T-helper 17 cell (primary cell): ENCODE measurements around the gene RAB11FIP4. TPM values are rescaled to one million over a fixed set of nuclear protein-coding genes. Genes with fewer than 3 reads are reported as not detected.

Experiments
- ATAC-seq: fragments of 150-1000 bp; cut with Tn5 transposase; 2 replicates; pipeline ENCODE4 v1.10.0; 2021; ENCODE audit warnings: mild to moderate bottlenecking, moderate library complexity
- DNase-seq, 3 donors: peaks; one replicate each; pipeline versions ENCODE4 v3.0.0 to v3.0.0-alpha.2; 2020 to 2021
- H3K9me3 ChIP-seq: one replicate; pipeline ENCODE4 v1.7.0; 2013; ENCODE audit warnings: low read length, mild to moderate bottlenecking; ENCODE audit not compliant: control insufficient read depth, poor library complexity, severe bottlenecking
- H3K27ac Mint-ChIP-seq: one replicate; pipeline ENCODE4 v1.8.0; 2022; ENCODE audit warnings: mild to moderate bottlenecking, moderate library complexity, mixed read lengths
- H3K27me3 Mint-ChIP-seq: one replicate; pipeline ENCODE4 v1.8.0; 2022; ENCODE audit warnings: mixed read lengths
- H3K36me3 Mint-ChIP-seq: one replicate; pipeline ENCODE4 v1.8.0; 2022; ENCODE audit warnings: low read depth, mixed read lengths
- H3K4me1 Mint-ChIP-seq: one replicate; pipeline ENCODE4 v1.8.0; 2022; ENCODE audit warnings: mild to moderate bottlenecking, mixed read lengths
- H3K4me3 Mint-ChIP-seq: one replicate; pipeline ENCODE4 v1.8.0; 2022; ENCODE audit warnings: mild to moderate bottlenecking, moderate library complexity, mixed read lengths
- total RNA-seq, 4 donors: library from RNA in 2 of 4; stranded (reverse) in 2 of 4; gene quantifications; one replicate each; pipeline ENCODE4 v1.2.3 and lab custom pipeline; 2022 to 2026

RAB11FIP4 gene
- total RNA-seq, 2 donors from 2014 or later = 47.4 to 61.9 TPM

DNA sequence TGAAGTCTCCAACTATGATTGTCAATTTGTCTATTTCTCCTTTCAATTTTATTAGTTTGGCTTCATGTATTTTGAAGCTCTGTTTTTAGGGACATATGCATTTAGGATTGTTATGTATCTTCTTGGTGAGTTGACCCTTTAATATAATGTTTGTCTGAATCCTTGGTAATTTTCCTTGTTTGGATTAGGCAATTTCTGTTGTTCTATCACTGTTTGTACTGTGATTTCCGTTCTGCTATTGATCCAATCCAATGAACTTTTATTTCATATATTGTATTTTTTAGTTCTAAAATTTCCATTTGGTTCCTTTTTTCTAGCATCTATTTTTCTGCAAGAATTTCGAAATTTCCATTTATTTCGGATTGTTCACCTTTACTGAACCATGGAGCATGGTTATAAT, 31.0 kb downstream of the RAB11FIP4 start:
- Mint-ChIP-seq H3K27me3 (peaks cover 10% of the 10 kb centered on the region), H3K4me1 (no peaks in the 10 kb centered on the region), H3K4me3 (no peak overlapping the region), H3K27ac (no peak overlapping the region), H3K36me3 (peaks cover 4% of the 10 kb centered on the region)
- no peaks in the 10 kb centered on the region for H3K9me3 ChIP-seq
- no peak for DNase-seq
- ATAC-seq = no peak

DNA sequence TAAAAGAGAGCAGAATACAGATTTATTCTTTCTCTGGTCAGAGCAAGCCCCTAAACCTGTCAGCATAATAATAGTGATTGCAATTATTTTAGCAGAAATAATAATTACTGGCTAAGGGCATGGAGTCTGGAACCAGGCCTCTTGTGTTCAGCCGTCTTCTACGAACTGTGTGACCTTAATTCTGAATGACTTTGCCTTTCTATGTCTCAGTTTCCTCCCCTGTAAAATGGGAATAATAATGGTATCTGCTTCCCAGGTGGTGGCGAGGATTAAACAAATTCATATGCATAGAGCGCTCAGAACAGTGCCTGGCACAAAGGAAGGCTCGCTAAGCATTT, 33.4 kb downstream of the RAB11FIP4 start:
- DNase-seq (no peak), ATAC-seq (no peak)
- Mint-ChIP-seq H3K4me3 (no peak overlapping the region), H3K36me3 (peaks cover 4% of the 10 kb centered on the region), H3K27ac (no peak overlapping the region), H3K4me1 (no peaks in the 10 kb centered on the region), H3K27me3 (peaks cover 20% of the 10 kb centered on the region)
- no peaks in the 10 kb centered on the region for H3K9me3 ChIP-seq

DNA sequence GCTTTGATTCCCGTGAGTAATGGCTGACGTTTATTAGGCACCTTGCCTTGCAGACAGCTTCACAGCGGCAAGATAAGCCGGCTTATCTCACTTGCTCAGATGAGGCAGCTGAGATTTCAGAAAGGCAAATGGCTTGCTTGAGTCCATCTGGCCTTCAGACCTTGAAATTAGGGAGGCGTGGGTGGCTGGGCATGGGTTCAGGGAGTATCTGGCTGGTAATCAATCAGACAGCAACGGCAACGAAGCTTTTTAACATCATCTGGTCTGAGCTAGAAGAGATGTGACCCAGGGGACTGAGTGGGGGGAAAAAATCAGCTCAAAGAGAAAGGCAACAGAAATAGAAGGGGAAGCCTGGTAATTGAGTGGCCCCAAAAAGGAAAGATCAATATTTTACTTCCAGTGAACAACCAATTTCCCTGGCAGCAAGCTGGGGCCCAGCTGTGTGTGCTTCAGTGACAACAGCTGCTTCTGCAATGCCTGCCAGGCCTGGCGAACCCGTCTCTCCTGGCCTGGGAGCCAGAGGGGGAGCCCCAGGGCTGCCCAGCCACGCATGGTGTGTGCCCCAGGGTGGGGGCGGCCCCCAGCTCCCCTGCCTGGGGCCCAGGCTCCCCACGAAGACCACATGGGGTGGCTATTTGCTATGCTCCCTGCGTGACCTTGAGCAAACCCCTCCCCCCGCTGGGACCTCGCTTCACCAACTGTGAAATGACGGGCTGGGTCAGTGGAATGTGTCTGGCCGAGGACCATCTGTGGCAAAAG, 34.0 kb downstream of the RAB11FIP4 start:
- DNase-seq (no peak), ATAC-seq (no peak)
- H3K4me1 Mint-ChIP-seq = no peaks in the 10 kb centered on the region
- no peak overlapping the region for H3K4me3 Mint-ChIP-seq
- no peak overlapping the region for H3K27ac Mint-ChIP-seq
- H3K27me3 Mint-ChIP-seq = peaks cover 22% of the 10 kb centered on the region
- H3K9me3 ChIP-seq = no peaks in the 10 kb centered on the region
- peaks cover 5% of the 10 kb centered on the region for H3K36me3 Mint-ChIP-seq

DNA sequence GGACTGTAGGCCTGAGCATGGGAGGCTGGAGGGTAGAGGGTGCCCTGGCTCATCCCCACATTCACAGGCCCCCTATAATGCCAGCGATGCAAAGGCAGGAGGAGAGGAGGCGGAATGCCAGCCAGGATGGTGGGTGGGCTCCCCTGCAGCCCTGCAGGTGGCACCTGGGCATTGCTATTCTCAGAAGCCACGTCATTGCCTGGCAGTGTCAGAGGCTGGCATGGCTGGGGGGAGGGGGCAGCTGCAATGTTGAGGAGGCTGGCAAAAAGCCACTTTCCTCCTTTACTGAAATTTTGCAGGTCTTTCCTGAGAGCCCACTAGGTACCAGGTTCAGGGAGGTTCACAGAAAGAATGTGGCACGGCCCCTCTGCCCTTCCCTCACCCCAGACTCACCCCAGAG, 36.2 kb downstream of the RAB11FIP4 start:
- no peak overlapping the region for H3K4me3 Mint-ChIP-seq
- no peak for ATAC-seq
- peaks cover 33% of the 10 kb centered on the region for H3K27me3 Mint-ChIP-seq
- H3K27ac Mint-ChIP-seq = no peak overlapping the region
- H3K36me3 Mint-ChIP-seq = peaks cover 8% of the 10 kb centered on the region
- H3K4me1 Mint-ChIP-seq = peaks cover 7% of the 10 kb centered on the region
- DNase-seq = no peak
- H3K9me3 ChIP-seq = no peaks in the 10 kb centered on the region

DNA sequence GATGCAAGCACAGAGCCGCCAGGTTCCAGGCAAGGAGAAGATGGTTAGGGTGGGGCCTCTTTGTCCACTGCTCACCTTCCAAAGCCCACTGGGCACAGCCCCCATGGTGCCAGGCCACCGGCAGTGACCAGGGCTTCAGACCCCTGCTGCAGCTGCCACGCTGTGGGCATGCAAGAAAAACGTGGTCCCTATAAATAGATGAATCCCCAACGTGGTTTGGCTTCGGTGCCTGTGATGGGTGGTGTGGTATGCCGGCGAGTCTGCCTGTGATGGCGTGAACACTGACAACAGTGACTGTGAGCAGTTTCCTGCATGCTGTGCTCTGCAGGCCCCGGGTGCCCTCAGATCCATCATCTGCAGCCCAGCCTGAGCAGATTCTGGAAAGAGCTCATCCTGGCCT, 36.6 kb downstream of the RAB11FIP4 start:
- Mint-ChIP-seq H3K36me3 (peaks cover 8% of the 10 kb centered on the region), H3K4me1 (peaks cover 8% of the 10 kb centered on the region), H3K4me3 (no peak overlapping the region), H3K27me3 (peaks cover 33% of the 10 kb centered on the region), H3K27ac (no peak overlapping the region)
- H3K9me3 ChIP-seq = no peaks in the 10 kb centered on the region
- DNase-seq = no peak
- no peak for ATAC-seq

DNA sequence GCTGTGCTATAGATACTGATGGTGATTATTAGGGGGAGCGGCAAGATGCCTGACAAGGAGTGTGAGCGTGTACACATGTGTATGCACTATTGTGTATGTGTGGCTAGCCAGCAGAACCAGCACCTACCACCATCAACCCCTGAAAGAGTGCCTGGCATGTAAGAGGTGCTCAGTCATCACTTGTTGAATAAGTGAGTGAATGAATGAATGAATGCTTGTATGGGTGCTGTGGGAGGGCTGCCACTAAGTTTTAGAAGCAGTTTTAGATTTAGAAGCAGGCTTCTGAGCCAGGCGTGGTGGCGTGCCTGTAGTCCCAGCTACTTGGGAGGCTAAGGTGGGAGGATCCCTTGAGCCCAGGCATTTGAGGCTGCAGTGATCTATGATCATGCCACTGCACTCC, 37.0 kb downstream of the RAB11FIP4 start:
- no peak overlapping the region for H3K27ac Mint-ChIP-seq
- no peak for DNase-seq
- H3K4me3 Mint-ChIP-seq = no peak overlapping the region
- ATAC-seq = no peak
- peaks cover 10% of the 10 kb centered on the region for H3K4me1 Mint-ChIP-seq
- H3K27me3 Mint-ChIP-seq = peaks cover 33% of the 10 kb centered on the region
- H3K36me3 Mint-ChIP-seq = peaks cover 8% of the 10 kb centered on the region
- no peaks in the 10 kb centered on the region for H3K9me3 ChIP-seq

DNA sequence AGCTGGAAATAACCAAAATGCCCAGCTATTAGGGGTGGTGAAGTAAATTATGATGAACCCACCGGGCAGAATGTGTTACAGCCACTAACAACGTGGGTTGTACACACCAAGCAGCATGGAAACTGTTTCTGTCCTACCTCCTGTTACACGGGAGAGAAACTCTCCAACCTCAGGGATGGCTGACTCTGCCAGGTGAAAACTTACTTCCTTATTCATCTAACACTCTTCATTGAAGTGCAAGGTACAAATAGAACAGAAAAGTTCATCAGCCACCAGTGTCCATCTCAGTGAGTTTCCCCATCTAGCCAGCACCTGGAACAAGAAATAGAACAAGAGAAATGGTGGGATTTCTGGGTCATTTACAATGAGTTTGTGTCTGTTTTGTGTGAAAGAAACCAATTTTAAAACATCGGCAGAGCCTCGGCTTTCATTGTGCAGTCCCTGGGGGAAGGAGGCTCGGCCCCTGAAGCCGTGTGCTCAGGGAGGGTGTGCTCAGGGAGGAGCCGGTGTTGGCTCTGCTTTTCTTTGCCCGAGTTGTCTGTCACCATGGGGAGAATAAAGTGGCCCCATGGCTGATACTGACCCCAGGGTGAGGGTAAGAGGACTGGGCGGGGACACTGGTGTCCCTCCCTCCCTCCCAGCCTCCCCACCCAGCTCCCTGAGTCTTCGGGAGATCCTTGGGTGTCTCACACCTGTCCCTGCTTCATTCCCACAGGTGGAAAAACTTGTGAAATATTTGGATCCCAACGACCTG, 39.8 kb downstream of the RAB11FIP4 start:
- Mint-ChIP-seq H3K36me3 (peaks cover 6% of the 10 kb centered on the region), H3K27me3 (peaks cover 32% of the 10 kb centered on the region), H3K4me3 (no peak overlapping the region), H3K4me1 (peaks cover 18% of the 10 kb centered on the region), H3K27ac (no peak overlapping the region)
- DNase-seq (no peak), ATAC-seq (no peak)
- no peaks in the 10 kb centered on the region for H3K9me3 ChIP-seq

DNA sequence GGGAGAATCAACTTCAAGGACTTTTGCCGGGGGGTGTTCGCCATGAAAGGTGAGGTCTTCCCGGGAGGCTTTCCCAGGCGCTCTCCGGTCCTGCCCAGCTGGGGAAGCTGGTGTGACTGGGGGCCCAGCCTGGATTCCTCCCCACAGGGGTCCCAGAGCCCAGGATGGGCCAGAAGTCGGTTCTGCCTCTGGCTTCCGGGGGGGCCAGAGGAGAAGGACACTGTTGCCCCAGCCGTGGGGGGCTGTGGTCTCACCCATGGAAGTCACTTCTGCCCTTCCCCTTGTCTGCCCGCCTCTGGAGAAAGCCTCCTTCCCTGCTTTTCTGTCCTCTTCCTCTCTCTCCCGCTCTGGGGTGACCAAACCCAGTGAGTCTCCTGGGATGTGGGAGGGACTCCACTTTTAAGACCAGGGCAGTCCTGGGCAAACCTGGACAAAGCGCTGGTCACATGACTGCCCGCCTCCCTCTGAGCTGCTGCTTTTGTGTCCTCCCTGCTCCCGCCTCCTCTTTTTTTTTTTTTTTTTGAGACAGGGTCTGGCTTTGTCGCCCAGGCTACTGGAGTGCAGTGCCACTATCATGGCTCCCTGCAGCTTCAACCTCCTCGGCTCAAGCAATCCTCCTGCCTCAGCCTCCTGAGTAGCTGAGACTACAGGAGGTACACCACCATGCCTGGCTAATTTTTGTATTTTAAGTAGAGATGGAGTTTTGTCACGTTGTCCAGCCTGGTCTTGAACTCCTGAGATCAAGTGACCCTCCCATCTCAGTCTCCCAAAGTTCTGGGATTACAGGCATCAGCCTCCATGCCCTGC, 40.6 kb downstream of the RAB11FIP4 start:
- Mint-ChIP-seq H3K4me1 (peaks cover 18% of the 10 kb centered on the region), H3K27me3 (peaks cover 32% of the 10 kb centered on the region), H3K27ac (peak overlapping the region; percentile 61), H3K4me3 (no peak overlapping the region), H3K36me3 (peaks cover 6% of the 10 kb centered on the region)
- H3K9me3 ChIP-seq = no peaks in the 10 kb centered on the region
- ATAC-seq (no peak), DNase-seq (no peak)

DNA sequence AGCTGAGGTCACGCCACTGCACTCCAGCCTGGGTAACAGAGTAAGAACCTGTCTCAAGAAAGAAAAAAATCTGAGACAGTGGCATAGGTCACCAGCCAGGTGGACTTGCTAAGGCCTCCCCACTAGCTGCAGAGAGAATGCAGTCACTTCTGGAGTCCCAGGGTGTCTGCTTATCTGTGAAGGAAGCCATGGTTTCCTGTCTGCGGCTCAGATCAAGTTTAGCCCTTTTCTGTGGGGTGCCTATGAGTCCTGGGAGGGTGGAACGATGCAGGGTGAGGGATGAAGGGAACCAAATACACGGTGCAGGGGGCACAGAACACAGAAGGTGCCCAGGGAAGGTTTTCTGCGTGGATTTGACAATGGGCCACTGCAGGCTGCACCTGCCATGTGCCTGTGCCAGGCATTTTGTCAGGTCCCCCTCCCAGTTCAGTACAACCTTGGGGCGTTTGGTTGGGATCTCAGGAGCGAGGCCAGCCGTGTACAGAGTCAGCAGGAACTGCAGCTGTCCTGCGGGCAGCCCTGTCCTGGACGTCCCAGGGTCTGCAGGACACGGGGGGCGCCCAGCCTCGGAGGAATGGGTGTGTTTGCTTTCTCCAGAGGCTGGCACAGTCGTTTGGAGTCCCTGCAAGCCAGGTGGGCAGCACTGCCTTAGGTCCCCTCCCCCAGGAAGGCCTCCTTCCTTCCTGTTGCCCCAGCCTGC, 41.8 kb downstream of the RAB11FIP4 start:
- ATAC-seq (peak; percentile 96), DNase-seq (peak in 2 of 3 donors; percentile 21)
- Mint-ChIP-seq H3K27me3 (peaks cover 29% of the 10 kb centered on the region), H3K4me3 (peak overlapping the region; percentile 76), H3K36me3 (peaks cover 6% of the 10 kb centered on the region), H3K27ac (peak overlapping the region; percentile 61), H3K4me1 (peaks cover 20% of the 10 kb centered on the region)
- H3K9me3 ChIP-seq = no peaks in the 10 kb centered on the region

DNA sequence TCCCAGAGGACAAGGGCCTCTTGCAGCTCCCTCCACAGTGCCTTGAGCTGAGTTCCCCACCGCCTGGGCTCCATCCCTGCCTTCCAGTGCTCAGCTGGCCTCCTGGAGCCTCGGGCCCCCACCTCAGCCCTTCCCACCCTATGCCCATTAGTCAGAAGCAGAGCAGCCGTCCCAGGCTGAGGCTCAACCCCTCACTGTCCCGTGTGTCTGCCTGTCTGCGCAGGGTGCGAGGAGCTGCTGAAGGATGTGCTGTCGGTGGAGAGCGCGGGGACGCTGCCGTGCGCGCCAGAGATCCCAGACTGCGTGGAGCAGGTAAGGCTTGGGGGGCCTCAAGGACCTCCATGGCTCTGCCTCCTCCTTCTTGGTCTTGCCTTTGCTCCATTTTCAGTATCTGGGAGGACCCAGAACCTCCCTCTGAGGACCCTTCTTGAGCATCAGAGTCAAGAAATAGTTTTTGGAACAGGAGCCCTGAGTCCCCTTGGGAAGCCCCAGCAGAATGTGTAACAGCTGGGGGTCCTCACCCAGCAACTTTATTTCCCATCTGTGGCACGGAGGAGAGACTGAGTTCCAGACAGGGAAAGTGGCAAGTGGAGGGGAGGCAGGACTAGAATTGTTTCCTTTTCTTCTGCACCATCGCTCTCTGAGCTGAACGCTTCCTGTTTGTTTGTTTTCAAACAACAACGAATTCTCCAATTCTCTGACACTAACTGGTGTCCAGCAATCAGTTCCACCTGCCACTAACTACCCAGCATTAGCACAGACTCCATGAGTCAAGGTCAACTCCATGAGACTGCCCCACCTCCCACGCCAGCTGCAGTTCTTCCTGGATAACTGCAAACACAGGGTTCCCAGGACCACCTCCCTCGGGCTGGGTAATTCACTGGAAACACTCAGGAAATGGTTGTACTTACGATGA, 42.6 kb downstream of the RAB11FIP4 start:
- Mint-ChIP-seq H3K36me3 (peaks cover 6% of the 10 kb centered on the region), H3K27me3 (peaks cover 22% of the 10 kb centered on the region), H3K4me1 (peaks cover 20% of the 10 kb centered on the region), H3K4me3 (peak overlapping the region; percentile 58), H3K27ac (peak overlapping the region; percentile 21)
- no peak for DNase-seq
- no peaks in the 10 kb centered on the region for H3K9me3 ChIP-seq
- ATAC-seq = no peak

DNA sequence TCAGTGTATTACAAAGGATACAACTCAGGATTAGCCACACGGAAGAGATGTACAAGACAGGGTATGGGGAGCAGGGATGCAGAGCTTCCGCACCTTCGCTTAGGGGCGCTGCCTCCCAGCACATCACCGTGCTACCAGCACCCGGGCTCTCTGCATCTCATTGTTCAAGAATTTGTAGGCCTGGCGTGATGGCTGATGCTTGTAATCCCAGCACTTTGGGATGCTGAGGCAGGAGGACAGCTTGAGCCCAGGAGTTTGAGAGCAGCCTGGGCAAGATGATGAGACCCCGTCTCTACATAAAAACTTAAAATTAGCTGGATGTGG, 43.2 kb downstream of the RAB11FIP4 start:
- H3K4me1 Mint-ChIP-seq = peaks cover 20% of the 10 kb centered on the region
- H3K9me3 ChIP-seq = no peaks in the 10 kb centered on the region
- H3K27me3 Mint-ChIP-seq = peaks cover 22% of the 10 kb centered on the region
- peaks cover 6% of the 10 kb centered on the region for H3K36me3 Mint-ChIP-seq
- ATAC-seq = no peak
- DNase-seq = no peak
- peak overlapping the region; percentile 21 for H3K27ac Mint-ChIP-seq
- H3K4me3 Mint-ChIP-seq = peak overlapping the region; percentile 19

DNA sequence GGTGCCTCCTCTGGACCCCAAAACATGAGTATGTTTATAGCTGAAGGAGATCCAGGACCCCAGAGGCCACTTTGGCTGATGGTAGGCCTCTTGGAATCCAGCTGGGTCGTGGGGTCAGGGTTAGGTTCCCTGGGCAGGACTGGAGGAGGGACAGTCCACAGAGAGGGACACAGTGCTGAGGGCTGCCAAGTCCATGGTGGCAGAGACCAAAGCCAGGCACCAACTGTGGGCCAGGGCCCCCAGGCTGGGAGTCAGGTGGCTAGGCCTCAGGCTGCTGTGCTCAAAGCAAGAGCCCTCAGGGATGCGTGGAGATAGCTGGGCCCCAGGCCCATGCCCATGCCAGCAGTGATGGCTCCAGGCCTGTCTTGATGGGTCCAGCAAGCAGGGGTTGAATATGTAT, 44.1 kb downstream of the RAB11FIP4 start:
- H3K4me1 Mint-ChIP-seq = peaks cover 19% of the 10 kb centered on the region

More for the DNA sequence above, 44.1 kb downstream of the RAB11FIP4 start:
- no peak for DNase-seq
- ATAC-seq = no peak
- H3K27ac Mint-ChIP-seq = no peak overlapping the region
- H3K27me3 Mint-ChIP-seq = peaks cover 19% of the 10 kb centered on the region
- H3K9me3 ChIP-seq = no peaks in the 10 kb centered on the region
- no peak overlapping the region for H3K4me3 Mint-ChIP-seq
- peaks cover 3% of the 10 kb centered on the region for H3K36me3 Mint-ChIP-seq
